ENCODE results near the gene MAP2K7.
"Not testable (repeated sequence)": the region's sequence is repeated elsewhere in the genome, so short reads cannot be mapped to it uniquely, and the experiment has no call there.

- TF ChIP-seq, protein P1, sequence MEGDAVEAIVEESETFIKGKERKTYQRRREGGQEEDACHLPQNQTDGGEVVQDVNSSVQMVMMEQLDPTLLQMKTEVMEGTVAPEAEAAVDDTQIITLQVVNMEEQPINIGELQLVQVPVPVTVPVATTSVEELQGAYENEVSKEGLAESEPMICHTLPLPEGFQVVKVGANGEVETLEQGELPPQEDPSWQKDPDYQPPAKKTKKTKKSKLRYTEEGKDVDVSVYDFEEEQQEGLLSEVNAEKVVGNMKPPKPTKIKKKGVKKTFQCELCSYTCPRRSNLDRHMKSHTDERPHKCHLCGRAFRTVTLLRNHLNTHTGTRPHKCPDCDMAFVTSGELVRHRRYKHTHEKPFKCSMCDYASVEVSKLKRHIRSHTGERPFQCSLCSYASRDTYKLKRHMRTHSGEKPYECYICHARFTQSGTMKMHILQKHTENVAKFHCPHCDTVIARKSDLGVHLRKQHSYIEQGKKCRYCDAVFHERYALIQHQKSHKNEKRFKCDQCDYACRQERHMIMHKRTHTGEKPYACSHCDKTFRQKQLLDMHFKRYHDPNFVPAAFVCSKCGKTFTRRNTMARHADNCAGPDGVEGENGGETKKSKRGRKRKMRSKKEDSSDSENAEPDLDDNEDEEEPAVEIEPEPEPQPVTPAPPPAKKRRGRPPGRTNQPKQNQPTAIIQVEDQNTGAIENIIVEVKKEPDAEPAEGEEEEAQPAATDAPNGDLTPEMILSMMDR (IDR thresholded peaks at IDR 0.05 in 2 of 3, conservative IDR thresholded peaks at IDR 0.05 in 1 of 3; ENCODE audit: borderline replicate concordance in 1 of 3, insufficient read depth in 1 of 3, low read depth in 2 of 3, low read length in 2 of 3): not testable (repeated sequence)
- TF ChIP-seq POLR2A (IDR thresholded peaks at IDR 0.05; ENCODE audit: borderline replicate concordance, extremely low read depth, insufficient read depth, insufficient read length); EZH2 (IDR thresholded peaks at IDR 0.05); SRF (IDR thresholded peaks at IDR 0.05; ENCODE audit: low read depth); POLR2AphosphoS5 (IDR thresholded peaks at IDR 0.05; ENCODE audit: low read depth, low read length); SP1 (IDR thresholded peaks at IDR 0.05; ENCODE audit: low read depth); EGR1 (IDR thresholded peaks at IDR 0.05; ENCODE audit: low read depth); REST (IDR thresholded peaks at IDR 0.05; ENCODE audit: low read depth); SIN3A (IDR thresholded peaks at IDR 0.05; ENCODE audit: low read depth); ZBTB33 (IDR thresholded peaks at IDR 0.05; ENCODE audit: extremely low read depth, insufficient replicate concordance, low read length): not testable (repeated sequence)
- TF ChIP-seq, protein P2, sequence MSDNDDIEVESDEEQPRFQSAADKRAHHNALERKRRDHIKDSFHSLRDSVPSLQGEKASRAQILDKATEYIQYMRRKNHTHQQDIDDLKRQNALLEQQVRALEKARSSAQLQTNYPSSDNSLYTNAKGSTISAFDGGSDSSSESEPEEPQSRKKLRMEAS (IDR thresholded peaks at IDR 0.05): not testable (repeated sequence)
Measured at GRCh38 chr19:7961082-7961481, 57.4 kb downstream of the MAP2K7 start.

Measured in HCT116 (cell line).